T-helper 2 cell (primary cell): ENCODE data around the gene NCK1.
"Not testable (repeated sequence)": the region's sequence is repeated elsewhere in the genome, so short reads cannot be mapped to it uniquely, and the experiment has no call there.

ENCODE experiments used
- DNase-seq, 5 experiments: peaks; one replicate each; pipeline versions ENCODE4 v3.0.0 to v3.0.0-alpha.2; 2012 to 2022

NCK1 gene

GRCh38 chr3:136949708-136950107 lies 87.7 kb downstream of the NCK1 start:
- DNase-seq: no peak

- DNase-seq: no peak
Observed at GRCh38 chr3:136950623-136951022, 88.6 kb downstream of the NCK1 start.

GRCh38 chr3:136952292-136952691 lies 90.3 kb downstream of the NCK1 start:
- no peak for DNase-seq

GRCh38 chr3:136954251-136954650 lies 92.2 kb downstream of the NCK1 start:
- no peak for DNase-seq

- no peak for DNase-seq
Observed at GRCh38 chr3:136954980-136955780, 93.2 kb downstream of the NCK1 start.

GRCh38 chr3:136955813-136956212 lies 93.8 kb downstream of the NCK1 start:
- DNase-seq: no peak

- no peak for DNase-seq
Observed at GRCh38 chr3:136956971-136957370, 95.0 kb downstream of the NCK1 start.

- no peak for DNase-seq
Observed at GRCh38 chr3:136957751-136958288, 95.8 kb downstream of the NCK1 start, which contains the start of gene IL20RB. Gene IL20RB, plus strand, starts transcription at chr3:136957983. Its CDS starts 131 bp downstream, at chr3:136958114.

GRCh38 chr3:136958939-136959338 lies 96.9 kb downstream of the NCK1 start:
- DNase-seq: no peak

- no peak for DNase-seq
Observed at GRCh38 chr3:136959599-136959998, 97.6 kb downstream of the NCK1 start.

- DNase-seq: no peak
Observed at GRCh38 chr3:136960838-136961836, 99.1 kb downstream of the NCK1 start.

- DNase-seq: no peak
Observed at GRCh38 chr3:136962927-136963326, 100.9 kb downstream of the NCK1 start.

- not testable (repeated sequence) for DNase-seq
Observed at GRCh38 chr3:136969539-136969938, 107.5 kb downstream of the NCK1 start.

- no peak for DNase-seq
Observed at GRCh38 chr3:136973352-136973751, 111.3 kb downstream of the NCK1 start.

GRCh38 chr3:136974670-136975069 lies 112.7 kb downstream of the NCK1 start:
- DNase-seq: no peak

GRCh38 chr3:136979204-136979603 lies 117.2 kb downstream of the NCK1 start:
- DNase-seq: no peak

- no peak for DNase-seq
Observed at GRCh38 chr3:136979684-136980083, 117.7 kb downstream of the NCK1 start.

GRCh38 chr3:136982033-136982432 lies 120.0 kb downstream of the NCK1 start:
- no peak for DNase-seq

GRCh38 chr3:136982520-136983138 lies 120.6 kb downstream of the NCK1 start:
- DNase-seq: no peak

GRCh38 chr3:136984837-136985236 lies 122.8 kb downstream of the NCK1 start:
- DNase-seq: no peak

GRCh38 chr3:136987398-136987980 lies 125.5 kb downstream of the NCK1 start:
- not testable (repeated sequence) for DNase-seq

- DNase-seq: no peak
Observed at GRCh38 chr3:136988651-136989050, 126.6 kb downstream of the NCK1 start.
